HepG2 (cell line): ENCODE data around the gene CISD3. TPM values are rescaled to one million over a fixed set of nuclear protein-coding genes. Genes with fewer than 3 reads are reported as not detected.

Experiments used
- ARID4A ChIP-seq: sonication (generic); formaldehyde crosslinking; IDR thresholded peaks from 2 replicates; pipeline ENCODE4 v1.5.0; 2020; ENCODE audit warnings: mild to moderate bottlenecking, missing genetic modification reagents, borderline replicate concordance
- ATF7-NPFF ChIP-seq: sonication (generic); formaldehyde crosslinking; IDR thresholded peaks from 2 replicates; pipeline ENCODE4 v1.8.1; 2023; ENCODE audit warnings: mild to moderate bottlenecking, low read depth, missing genetic modification reagents, moderate library complexity
- ESRRA ChIP-seq: sonication (generic); formaldehyde crosslinking; IDR thresholded peaks from 2 replicates; pipeline ENCODE4 v1.5.1; 2020; ENCODE audit warnings: mild to moderate bottlenecking, low read depth, missing genetic modification reagents
- GTF3A ChIP-seq: sonication (generic); formaldehyde crosslinking; conservative IDR thresholded peaks from 2 replicates; pipeline ENCODE4 v1.4.0; 2020; ENCODE audit warnings: mild to moderate bottlenecking, missing genetic modification reagents
- HNF4G ChIP-seq, 2 experiments: sonication (generic) in 1 of 2; formaldehyde crosslinking in 1 of 2; IDR thresholded peaks; 2 replicates each; pipeline versions ENCODE4 v1.4.0 to v1.6.1; 2011 to 2020; ENCODE audit warnings: borderline replicate concordance in 2 of 2, low read depth in 2 of 2, mild to moderate bottlenecking in 2 of 2, low read length in 1 of 2, missing genetic modification reagents in 1 of 2, moderate library complexity in 1 of 2
- ISL2 ChIP-seq: sonication (generic); formaldehyde crosslinking; IDR thresholded peaks from 2 replicates; pipeline ENCODE4 v1.5.0; 2020; ENCODE audit warnings: missing genetic modification reagents
- MATR3 ChIP-seq: sonication (generic); formaldehyde crosslinking; IDR thresholded peaks from 2 replicates; pipeline ENCODE4 v1.4.0; 2020; ENCODE audit warnings: missing genetic modification reagents
- NR2F2 ChIP-seq: IDR thresholded peaks from 2 replicates; pipeline ENCODE4 v1.6.1; 2012; ENCODE audit warnings: low read depth, inconsistent platforms, borderline replicate concordance
- ONECUT2 ChIP-seq: sonication (generic); formaldehyde crosslinking; IDR thresholded peaks from 2 replicates; pipeline ENCODE4 v1.4.0; 2020; ENCODE audit warnings: missing genetic modification reagents
- REST ChIP-seq, 2 experiments: IDR thresholded peaks; 2 replicates each; pipeline ENCODE4 v1.6.1; 2011 to 2012; ENCODE audit warnings: low read length in 2 of 2, borderline replicate concordance in 1 of 2, low read depth in 1 of 2, mild to moderate bottlenecking in 1 of 2, moderate library complexity in 1 of 2
- TBL1XR1 ChIP-seq: fragments of 150-350 bp; IDR thresholded peaks from 2 replicates; pipeline ENCODE4 v1.6.1; 2014; ENCODE audit warnings: borderline replicate concordance, low read length; ENCODE audit not compliant: partially characterized antibody
- THAP8 ChIP-seq: sonication (generic); formaldehyde crosslinking; IDR thresholded peaks from 2 replicates; pipeline ENCODE4 v1.5.1; 2020; ENCODE audit warnings: missing genetic modification reagents, mild to moderate bottlenecking, borderline replicate concordance
- TSC22D2 ChIP-seq: sonication (generic); formaldehyde crosslinking; IDR thresholded peaks from 2 replicates; pipeline ENCODE4 v1.5.1; 2020; ENCODE audit warnings: missing genetic modification reagents, mild to moderate bottlenecking, borderline replicate concordance
- U2AF1 ChIP-seq: fragments of 200-400 bp; formaldehyde crosslinking; optimal IDR thresholded peaks from 2 replicates; pipeline ENCODE3; 2017; ENCODE audit warnings: mild to moderate bottlenecking, low read depth, low read length
- ZBTB1 ChIP-seq: sonication (generic); formaldehyde crosslinking; IDR thresholded peaks from 2 replicates; pipeline ENCODE4 v1.4.0; 2020; ENCODE audit warnings: missing genetic modification reagents, borderline replicate concordance
- ZBTB21 ChIP-seq: sonication (generic); formaldehyde crosslinking; IDR thresholded peaks from 2 replicates; pipeline ENCODE4 v1.4.0; 2020; ENCODE audit warnings: missing genetic modification reagents
- ZNF160 ChIP-seq: sonication (generic); formaldehyde crosslinking; IDR thresholded peaks from 2 replicates; pipeline ENCODE4 v1.8.0; 2022; ENCODE audit warnings: mild to moderate bottlenecking, inconsistent platforms, missing genetic modification reagents
- ZNF335 ChIP-seq: sonication (generic); formaldehyde crosslinking; IDR thresholded peaks from 2 replicates; pipeline ENCODE4 v1.4.0; 2020; ENCODE audit warnings: missing genetic modification reagents
- polyA plus RNA-seq, 8 experiments: library from polyadenylated mRNA; depleted of rRNA in 3 of 8; stranded (reverse) in 7 of 8; unstranded in 1 of 8; fragments of >200 nt; fragmentation: Illumina TruSeq in 4 of 8; extraction: Trizol in 4 of 8; gene quantifications; 2 replicates each; pipeline versions ENCODE4 v1.2.1 to v1.2.3, GENCODE V29; 2011 to 2016; ENCODE audit warnings: low read depth in 4 of 8, missing spikeins in 1 of 8, mixed read lengths in 1 of 8; ENCODE audit not compliant: insufficient read depth in 1 of 8
- total RNA-seq, 5 experiments: library from RNA; depleted of rRNA; stranded (reverse); fragments of >200 nt; fragmentation: Illumina TruSeq; extraction: Trizol; gene quantifications; 2 replicates each; pipeline ENCODE4 v1.2.3, GENCODE V29; 2016; ENCODE audit warnings: low read depth in 1 of 5
- TF ChIP-seq, protein P1 (sequence below): sonication (generic); formaldehyde crosslinking; IDR thresholded peaks from 2 replicates; pipeline ENCODE4 v1.4.0; 2020; ENCODE audit warnings: missing genetic modification reagents

Gene CISD3
- total and polyA plus RNA-seq, 2 of the 13 experiments (the other 11 are each of a cell fraction or from before 2014, with no cell fraction given): 30.0 to 34.1 TPM

DNA sequence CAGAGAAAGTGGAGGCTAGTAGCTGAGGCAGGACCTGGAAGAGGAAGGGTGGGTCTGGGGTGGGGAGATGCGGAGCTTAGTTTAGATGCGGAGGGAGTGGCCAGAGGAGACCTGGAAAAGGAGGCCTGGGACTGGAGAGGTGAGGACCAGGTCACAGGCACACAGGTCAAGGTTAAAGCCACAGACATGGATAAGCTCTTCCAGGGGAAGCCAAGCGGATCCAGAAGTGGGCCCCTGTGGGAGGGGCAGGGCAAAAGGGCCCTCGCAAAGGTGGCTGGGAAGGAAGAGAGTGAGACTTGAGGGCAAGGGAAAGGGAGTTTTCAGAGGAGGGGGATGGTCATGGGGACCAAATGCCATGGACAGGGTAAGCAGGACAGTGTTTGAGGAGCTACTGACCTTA lies 39.0 kb upstream of the CISD3 start (continued):
- TF ChIP-seq ZBTB21 (no peak), TBL1XR1 (peak; percentile 79), HNF4G (IDR thresholded peaks at IDR 0.05; ENCODE audit: borderline replicate concordance, low read depth, low read length) (peak; percentile 33; the same call in 1 of the 2 replicates), HNF4G (CRISPR knock-in tag; IDR thresholded peaks at IDR 0.05; ENCODE audit: borderline replicate concordance, low read depth) (no peak), ATF7-NPFF (CRISPR knock-in tag) (no peak), ESRRA (peak; percentile 80; the same call in 1 of the 2 replicates), GTF3A (no peak), ZNF160 (CRISPR knock-in tag) (0 out of 2 replicates have a peak, but pooled peaks have one; percentile 36), MATR3 (CRISPR knock-in tag) (no peak), ZNF335 (no peak), THAP8 (CRISPR knock-in tag) (no peak), TSC22D2 (CRISPR knock-in tag) (no peak), U2AF1 (no peak), ONECUT2 (CRISPR knock-in tag) (0 out of 2 replicates have a peak, but pooled peaks have one; percentile 6), ARID4A (CRISPR knock-in tag) (no peak; the same call in 1 of the 2 replicates), ISL2 (0 out of 2 replicates have a peak, but pooled peaks have one; percentile 32), REST (IDR thresholded peaks at IDR 0.05; ENCODE audit: borderline replicate concordance in 1 of 2, low read depth in 1 of 2, low read length in 2 of 2) (peak in 1 of 2 experiments; percentile 41; a peak in 1 of 4 replicates), ZBTB1 (CRISPR knock-in tag) (no peak), NR2F2 (peak; percentile 88)
- TF ChIP-seq, protein P1, sequence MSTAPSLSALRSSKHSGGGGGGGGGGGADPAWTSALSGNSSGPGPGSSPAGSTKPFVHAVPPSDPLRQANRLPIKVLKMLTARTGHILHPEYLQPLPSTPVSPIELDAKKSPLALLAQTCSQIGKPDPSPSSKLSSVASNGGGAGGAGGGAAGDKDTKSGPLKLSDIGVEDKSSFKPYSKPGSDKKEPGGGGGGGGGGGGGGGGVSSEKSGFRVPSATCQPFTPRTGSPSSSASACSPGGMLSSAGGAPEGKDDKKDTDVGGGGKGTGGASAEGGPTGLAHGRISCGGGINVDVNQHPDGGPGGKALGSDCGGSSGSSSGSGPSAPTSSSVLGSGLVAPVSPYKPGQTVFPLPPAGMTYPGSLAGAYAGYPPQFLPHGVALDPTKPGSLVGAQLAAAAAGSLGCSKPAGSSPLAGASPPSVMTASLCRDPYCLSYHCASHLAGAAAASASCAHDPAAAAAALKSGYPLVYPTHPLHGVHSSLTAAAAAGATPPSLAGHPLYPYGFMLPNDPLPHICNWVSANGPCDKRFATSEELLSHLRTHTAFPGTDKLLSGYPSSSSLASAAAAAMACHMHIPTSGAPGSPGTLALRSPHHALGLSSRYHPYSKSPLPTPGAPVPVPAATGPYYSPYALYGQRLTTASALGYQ: 0 out of 2 replicates have a peak, but pooled peaks have one; percentile 33
